ENCODE results near the gene PIKFYVE.
"Not testable (repeated sequence)": the region's sequence is repeated elsewhere in the genome, so short reads cannot be mapped to it uniquely, and the experiment has no call there.

PIKFYVE gene

GRCh38 chr2:208304157-208304556 lies 38.1 kb downstream of the PIKFYVE start:
- DNase-seq: no peak

DNA sequence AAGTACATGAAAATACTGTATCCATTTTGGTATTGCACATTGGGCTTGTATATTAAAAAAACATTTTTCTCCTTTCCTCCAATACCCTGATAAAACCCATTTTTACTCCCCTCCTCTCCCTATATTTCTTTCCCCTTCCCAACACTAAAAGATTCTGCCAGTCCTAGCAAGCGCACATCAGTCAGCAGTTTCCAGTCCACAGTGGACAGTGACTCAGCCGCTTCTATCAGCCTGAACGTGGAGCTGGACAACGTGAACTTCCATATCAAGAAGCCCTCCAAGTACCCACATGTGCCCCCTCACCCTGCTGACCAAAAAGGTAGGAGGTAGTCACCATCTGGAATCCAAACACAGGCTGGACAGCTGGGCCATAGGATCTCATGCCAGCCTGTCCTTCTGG lies 38.6 kb downstream of the PIKFYVE start:
- no peak for DNase-seq

DNA sequence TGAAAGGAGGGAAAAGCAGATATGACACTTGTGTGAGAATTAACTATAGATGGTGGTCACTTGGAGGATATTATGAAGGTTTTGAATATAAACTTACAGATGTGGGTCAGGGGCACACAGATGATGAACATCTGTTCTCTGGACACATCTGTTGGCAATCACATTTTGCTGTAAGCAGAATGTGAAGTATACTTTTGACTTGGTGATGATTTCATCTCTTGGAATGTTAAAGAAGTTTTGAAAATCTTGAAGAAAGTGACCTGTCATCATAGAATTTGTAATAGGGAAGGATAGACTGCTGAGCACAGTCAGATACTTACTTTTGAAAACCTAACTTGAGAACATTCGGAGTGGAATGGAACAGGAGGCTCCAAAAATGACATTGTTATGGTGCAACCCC lies 40.2 kb downstream of the PIKFYVE start:
- no peak for DNase-seq

DNA sequence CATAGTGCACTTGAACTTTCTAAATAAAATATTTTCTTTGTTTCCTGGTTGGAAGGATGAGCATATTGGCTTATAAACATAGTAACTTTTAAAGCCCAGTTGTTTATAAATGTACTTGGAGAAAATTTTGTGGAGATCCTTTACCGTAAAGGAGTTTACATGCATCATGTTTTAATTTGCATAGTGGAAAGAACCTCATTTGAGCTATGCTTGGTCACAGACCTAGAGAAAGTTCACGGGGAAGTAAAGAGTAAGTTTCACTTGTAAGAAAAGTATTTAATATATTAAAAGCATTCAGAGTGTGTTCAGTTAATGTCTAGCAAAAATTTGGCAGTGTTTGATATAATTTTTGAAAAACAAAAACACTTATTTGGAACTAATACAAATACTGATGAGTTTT lies 45.3 kb downstream of the PIKFYVE start:
- DNase-seq: no peak

GRCh38 chr2:208311954-208312353 lies 45.9 kb downstream of the PIKFYVE start:
- no peak for DNase-seq

- no peak for DNase-seq
Observed at GRCh38 chr2:208315081-208315788, 49.2 kb downstream of the PIKFYVE start.

GRCh38 chr2:208318127-208318526 lies 52.1 kb downstream of the PIKFYVE start:
- DNase-seq: no peak

DNA sequence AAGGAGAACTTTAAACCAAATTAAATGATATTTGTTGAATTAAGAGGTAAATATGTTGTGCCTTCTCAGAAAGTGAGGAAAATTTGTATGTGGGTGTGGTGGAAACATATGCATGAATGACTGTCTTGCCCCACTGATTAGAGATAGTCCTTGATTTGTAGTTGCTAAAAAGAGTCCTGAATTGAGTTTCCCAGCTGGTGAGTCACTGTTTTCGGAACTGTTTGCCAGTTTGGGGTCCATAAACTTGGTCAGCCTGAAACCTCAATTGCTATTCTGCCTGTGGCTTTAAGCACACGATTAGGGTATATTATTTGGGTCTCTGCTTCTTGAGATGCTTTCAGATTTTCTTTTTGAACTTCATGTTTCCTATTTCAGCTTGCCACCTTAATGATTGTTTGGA lies 53.3 kb downstream of the PIKFYVE start:
- no peak for DNase-seq

DNA sequence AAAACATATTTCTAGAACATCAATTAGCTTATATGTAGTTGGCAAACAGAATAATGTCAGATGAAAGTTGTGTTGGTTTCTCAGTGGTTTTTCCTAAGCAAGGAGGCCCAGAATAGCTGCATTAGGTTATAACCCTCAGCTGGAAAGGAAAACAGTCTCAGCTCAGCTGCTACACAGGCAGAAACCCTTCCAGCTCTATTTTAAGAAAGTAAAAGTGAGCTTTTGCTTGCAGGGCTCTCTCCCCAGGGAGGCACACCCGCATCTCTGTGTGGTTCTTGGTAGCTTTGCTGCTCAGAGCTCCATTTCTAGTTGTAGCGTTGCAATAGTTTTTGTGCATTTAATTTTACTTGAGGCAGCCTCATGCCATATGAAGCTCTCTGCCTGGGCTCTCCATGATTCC lies 54.6 kb downstream of the PIKFYVE start:
- no peak for DNase-seq

- no peak for DNase-seq
Observed at GRCh38 chr2:208326016-208326415, 60.0 kb downstream of the PIKFYVE start.

- no peak for DNase-seq
Observed at GRCh38 chr2:208329485-208329884, 63.4 kb downstream of the PIKFYVE start.

- DNase-seq: no peak
Observed at GRCh38 chr2:208334230-208334629, 68.2 kb downstream of the PIKFYVE start.

DNA sequence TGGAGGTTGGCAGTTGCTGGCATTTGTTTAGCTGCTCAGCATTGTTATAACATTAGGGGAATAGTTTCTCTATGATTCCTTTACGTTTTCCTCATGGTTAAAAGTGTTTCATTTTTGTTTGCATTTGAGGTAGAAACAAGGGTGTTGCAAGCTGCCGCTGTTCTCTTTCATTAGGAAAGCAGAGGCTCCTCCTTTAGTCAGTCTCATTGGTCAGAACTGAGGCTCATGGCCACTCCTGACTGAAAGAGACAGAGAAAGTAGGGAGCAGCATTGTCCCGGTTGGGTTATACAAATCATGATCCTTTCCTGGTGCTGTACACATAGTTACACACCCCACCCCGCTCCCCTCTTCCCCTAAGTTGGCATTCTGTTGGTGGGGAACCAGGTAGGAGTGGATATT lies 80.7 kb downstream of the PIKFYVE start:
- DNase-seq: no peak

GRCh38 chr2:208350610-208351009 lies 84.6 kb downstream of the PIKFYVE start:
- DNase-seq: no peak

DNA sequence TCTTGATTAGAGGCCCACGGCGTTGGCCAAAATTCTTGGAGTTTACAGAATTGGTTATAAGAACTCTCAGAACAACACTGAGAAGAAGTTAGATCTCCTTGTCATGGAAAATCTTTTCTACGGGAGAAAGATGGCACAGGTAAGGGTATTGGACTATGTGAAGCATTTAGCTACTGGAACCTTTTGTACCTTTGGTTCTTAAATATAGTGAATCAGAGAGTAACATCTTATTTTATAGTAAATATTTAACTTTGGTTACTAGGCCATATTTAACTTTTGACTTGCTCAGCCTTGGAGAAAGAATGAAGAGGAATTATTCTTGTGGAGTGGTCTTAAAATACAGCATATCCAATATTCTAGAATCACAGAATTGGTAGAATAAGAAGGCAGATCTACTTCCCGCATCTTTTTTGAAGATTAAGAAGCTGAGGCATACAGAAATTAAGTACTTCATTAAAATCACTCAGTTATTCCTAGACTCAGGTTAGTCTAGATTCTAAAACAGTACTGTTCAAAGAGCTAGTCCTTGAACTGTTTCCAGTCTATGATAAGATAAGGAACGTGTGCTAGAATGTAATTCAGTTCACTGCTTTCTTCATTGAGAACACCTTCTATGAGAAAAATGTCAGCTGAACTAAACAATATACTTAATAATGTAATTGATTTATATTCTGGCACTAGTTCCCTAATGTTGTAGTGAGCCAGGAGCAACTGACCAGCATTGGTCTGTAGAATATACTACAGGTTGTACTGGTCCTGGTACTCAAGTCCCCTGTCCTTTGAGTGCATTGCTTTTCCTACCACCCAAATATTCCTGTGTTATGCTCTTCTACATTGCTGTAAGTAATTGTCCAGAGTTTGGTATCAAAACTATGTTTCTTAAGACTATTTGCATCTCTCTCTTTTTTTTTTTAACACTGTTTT lies 86.9 kb downstream of the PIKFYVE start:
- DNase-seq: no peak

DNA sequence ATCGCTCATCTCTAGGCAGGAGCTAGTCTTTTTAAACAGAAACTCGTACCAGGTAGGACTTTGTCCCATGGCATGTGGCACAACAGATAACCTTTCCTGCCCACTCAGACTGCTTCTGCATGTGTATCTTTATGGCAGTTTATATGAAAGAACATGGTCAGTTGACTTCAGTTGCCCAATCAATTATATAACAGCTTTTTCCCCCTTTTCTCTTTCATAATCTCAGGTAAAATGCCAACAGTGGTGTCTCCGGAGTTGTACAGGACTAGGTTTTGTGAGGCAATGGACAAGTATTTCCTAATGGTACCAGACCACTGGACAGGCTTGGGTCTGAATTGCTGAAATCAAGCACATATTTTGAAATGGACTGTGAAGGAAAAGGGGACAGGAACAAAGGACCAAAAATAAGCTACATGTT lies 88.9 kb downstream of the PIKFYVE start:
- DNase-seq: no peak

GRCh38 chr2:208356420-208356819 lies 90.4 kb downstream of the PIKFYVE start:
- DNase-seq: not testable (repeated sequence)

- no peak for DNase-seq
Observed at GRCh38 chr2:208356846-208357574, 91.0 kb downstream of the PIKFYVE start.

DNA sequence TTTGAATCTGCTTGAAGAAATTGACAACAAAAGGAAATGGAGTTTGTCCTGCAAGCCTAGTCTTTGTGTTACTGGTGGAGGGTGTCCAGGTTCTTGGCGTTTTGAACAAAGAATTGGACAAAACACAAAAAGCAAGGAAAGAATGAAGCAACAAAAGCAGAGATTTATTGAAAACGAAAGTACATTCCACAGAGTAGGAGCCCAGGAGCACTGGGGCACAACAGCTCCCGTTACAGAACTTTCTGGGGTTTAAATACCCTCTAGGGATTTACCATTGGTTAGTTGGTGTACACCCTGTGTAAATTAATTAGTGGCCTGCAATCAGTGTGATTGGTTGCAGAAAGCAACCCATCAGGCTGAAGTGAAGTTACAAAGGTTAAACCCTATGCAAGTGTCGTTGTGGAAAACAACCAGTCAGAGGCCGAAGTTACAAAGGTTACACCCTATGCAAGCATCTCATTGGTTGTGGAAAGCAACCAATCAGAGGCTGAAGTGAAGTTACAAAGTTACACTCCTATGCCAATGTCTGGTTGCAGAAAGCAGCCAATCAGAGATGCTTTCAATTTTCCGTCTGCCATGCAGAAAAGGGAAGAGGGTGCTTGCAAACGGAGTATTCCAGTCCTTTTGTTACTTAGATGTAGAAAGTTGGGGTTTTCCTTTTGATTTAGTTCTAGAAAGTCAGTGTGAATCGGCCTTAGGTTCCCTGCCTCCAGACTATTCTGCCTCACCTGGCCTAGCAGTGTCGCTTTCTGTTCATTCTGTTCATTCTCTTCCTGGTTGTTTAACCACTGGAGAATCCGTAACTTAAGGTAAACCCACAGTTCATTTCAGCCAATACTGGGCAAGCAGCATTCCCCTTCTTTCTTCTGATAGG lies 92.9 kb downstream of the PIKFYVE start:
- no peak for DNase-seq

DNA sequence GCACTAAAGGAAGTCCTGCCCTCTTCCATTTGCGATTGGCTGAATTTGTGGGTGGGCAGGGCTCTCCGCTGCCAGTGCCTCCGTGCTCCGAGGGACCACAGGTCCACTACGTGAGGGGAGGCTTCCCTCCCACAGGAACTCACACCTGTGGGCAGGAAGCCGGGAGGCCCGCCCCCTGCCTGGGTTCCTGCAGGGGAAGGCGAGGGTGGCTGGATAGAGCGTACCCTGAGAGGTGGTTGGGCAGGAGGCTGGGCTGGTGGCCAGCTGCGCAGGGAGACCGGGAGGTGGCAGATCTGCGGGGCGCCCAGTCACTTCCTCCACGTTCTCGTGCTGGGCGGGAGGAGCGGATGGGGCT lies 93.6 kb downstream of the PIKFYVE start:
- no peak for DNase-seq

GRCh38 chr2:208360259-208361076 lies 94.4 kb downstream of the PIKFYVE start:
- no peak for DNase-seq

GRCh38 chr2:208361077-208361441 lies 95.0 kb downstream of the PIKFYVE start:
- DNase-seq: no peak
